Suprapubic skin (tissue), 4 donors: Measurements from ENCODE around the gene SNRPB.

Experiments used
- CTCF ChIP-seq, 2 donors: fragments of 200-600 bp in 1 of 2; fragments of 450-650 bp in 1 of 2; sonication (generic) in 1 of 2; IDR thresholded peaks; one replicate each; pipeline ENCODE4 v1.5.1; 2016 to 2019; ENCODE audit warnings: antibody characterized with exemption in 2 of 2, mild to moderate bottlenecking in 1 of 2, moderate library complexity in 1 of 2
- EP300 ChIP-seq: sonication (generic); formaldehyde crosslinking; IDR thresholded peaks from one replicate; pipeline ENCODE4 v1.6.1; 2017; ENCODE audit warnings: antibody characterized with exemption
- POLR2A ChIP-seq, 2 donors: fragments of 450-650 bp; IDR thresholded peaks; one replicate each; pipeline ENCODE4 v1.6.1; 2017; ENCODE audit warnings: antibody characterized with exemption in 2 of 2, mild to moderate bottlenecking in 2 of 2, moderate library complexity in 2 of 2
- POLR2AphosphoS5 ChIP-seq, 3 donors: sonication (generic); formaldehyde crosslinking; IDR thresholded peaks; one replicate each; pipeline ENCODE4 v1.6.1; 2017; ENCODE audit warnings: antibody characterized with exemption in 3 of 3

GRCh38 chr20:2465100-2465499 is 5.5 kb downstream of the SNRPB start:
- TF ChIP-seq CTCF (IDR thresholded peaks at IDR 0.05) (no peak), POLR2A (IDR thresholded peaks at IDR 0.05) (no peak), POLR2AphosphoS5 (IDR thresholded peaks at IDR 0.05) (no peak), EP300 (no peak)
